PC-3 (cell line): ENCODE measurements around the gene ATG7. TPM values are rescaled to one million over a fixed set of nuclear protein-coding genes. Genes with fewer than 3 reads are reported as not detected.

Source experiments
- ATAC-seq: fragments of 200-7000 bp; cut with Tn5 transposase; 2 replicates; pipeline ENCODE4 v1.9.1; 2020; ENCODE audit warnings: mild to moderate bottlenecking, moderate library complexity
- BruUV-seq: library from RNA; stranded (reverse); fragments of 400-500 nt; replicated peaks from 2 replicates; lab custom pipeline; 2021; lab: Mats Ljungman, UMichigan
- CTCF ChIA-PET: fragments of 300-600 bp; sonication (Branson Sonifier 250); formaldehyde crosslinking; loops from one replicate; lab custom pipeline; 2022; ENCODE audit warnings: antibody characterized with exemption; lab: Charles Lee
- POLR2A ChIA-PET: fragments of 300-600 bp; sonication (Branson Sonifier 250); formaldehyde crosslinking; loops from one replicate; lab custom pipeline; 2022; ENCODE audit warnings: antibody characterized with exemption; ENCODE audit not compliant: unreplicated experiment; lab: Charles Lee
- DNase-seq: peaks from one replicate; pipeline ENCODE4 v3.0.0-alpha.2; 2015
- H2AFZ ChIP-seq: fragments of 300-600 bp; sonication (generic); 2 replicates; pipeline ENCODE4 v1.6.0; 2016; ENCODE audit warnings: antibody characterized with exemption, low read length
- H3F3A ChIP-seq: fragments of 300-600 bp; sonication (generic); one replicate; pipeline ENCODE4 v1.6.0; 2017; ENCODE audit warnings: antibody characterized with exemption, low read length, control low read depth, mild to moderate bottlenecking; ENCODE audit not compliant: unreplicated experiment
- H3K27ac ChIP-seq: fragments of 300-600 bp; sonication (generic); 2 replicates; pipeline ENCODE4 v1.5.1; 2016; ENCODE audit warnings: mild to moderate bottlenecking, low read length
- H3K27me3 ChIP-seq: fragments of 300-600 bp; sonication (generic); 2 replicates; pipeline ENCODE4 v1.6.1; 2016; ENCODE audit warnings: low read length, mixed read lengths
- H3K36me3 ChIP-seq: fragments of 300-600 bp; sonication (generic); 2 replicates; pipeline ENCODE4 v1.6.1; 2016; ENCODE audit warnings: low read depth, mixed run types, low read length, mixed read lengths
- H3K4me1 ChIP-seq: fragments of 300-600 bp; sonication (generic); 2 replicates; pipeline ENCODE4 v1.5.1; 2016; ENCODE audit warnings: low read length; ENCODE audit not compliant: insufficient read depth
- H3K4me2 ChIP-seq: fragments of 300-600 bp; sonication (generic); 2 replicates; pipeline ENCODE4 v1.6.0; 2016; ENCODE audit warnings: low read length
- H3K4me3 ChIP-seq: fragments of 300-600 bp; sonication (generic); 2 replicates; pipeline ENCODE4 v1.5.1; 2016; ENCODE audit warnings: mild to moderate bottlenecking, low read length, mixed read lengths
- H3K79me2 ChIP-seq: fragments of 300-600 bp; sonication (generic); 2 replicates; pipeline ENCODE4 v1.6.1; 2017; ENCODE audit warnings: low read length, mixed read lengths
- H3K9ac ChIP-seq: fragments of 300-600 bp; sonication (generic); 2 replicates; pipeline ENCODE4 v1.6.0; 2016; ENCODE audit warnings: mild to moderate bottlenecking, low read length
- H3K9me2 ChIP-seq: fragments of 300-600 bp; sonication (generic); replicated peaks from 2 replicates; pipeline ENCODE4 v1.6.1; 2016; ENCODE audit warnings: mixed run types, low read length, mixed read lengths
- H3K9me3 ChIP-seq: fragments of 300-600 bp; sonication (generic); 2 replicates; pipeline ENCODE4 v1.6.1; 2016; ENCODE audit warnings: low read length, mixed read lengths
- H4K20me1 ChIP-seq: fragments of 300-600 bp; sonication (generic); 2 replicates; pipeline ENCODE4 v1.6.1; 2016; ENCODE audit warnings: low read length, mixed read lengths
- EZH2 ChIP-seq: fragments of 300-600 bp; sonication (generic); IDR thresholded peaks from one replicate; pipeline ENCODE4 v1.6.1; 2017; ENCODE audit warnings: antibody characterized with exemption, mild to moderate bottlenecking, low read length; ENCODE audit not compliant: unreplicated experiment
- EZH2phosphoT487 ChIP-seq: fragments of 300-600 bp; sonication (generic); IDR thresholded peaks from 2 replicates; pipeline ENCODE4 v1.6.1; 2018; ENCODE audit warnings: mild to moderate bottlenecking, antibody characterized with exemption, low read length, borderline replicate concordance
- intact Hi-C: fragments of 100-400 bp; cut with micrococcal nuclease; formaldehyde crosslinking; loops from 2 replicates; pipeline ENCODE4 v1.9.0; 2023
- total RNA-seq: library from RNA; depleted of rRNA; stranded (reverse); fragments of >200 nt; gene quantifications from 2 replicates; pipeline ENCODE4 v1.2.3, GENCODE V29; 2014
- TF ChIP-seq, protein P1 (sequence below): fragments of 300-600 bp; sonication (generic); conservative IDR thresholded peaks from 2 replicates; pipeline ENCODE4 v1.5.1; 2017; ENCODE audit warnings: antibody characterized with exemption, low read depth, mild to moderate bottlenecking, low read length

The ATG7 gene
- total RNA-seq, 1 experiment from 2014 or later, result 36.5 TPM

DNA sequence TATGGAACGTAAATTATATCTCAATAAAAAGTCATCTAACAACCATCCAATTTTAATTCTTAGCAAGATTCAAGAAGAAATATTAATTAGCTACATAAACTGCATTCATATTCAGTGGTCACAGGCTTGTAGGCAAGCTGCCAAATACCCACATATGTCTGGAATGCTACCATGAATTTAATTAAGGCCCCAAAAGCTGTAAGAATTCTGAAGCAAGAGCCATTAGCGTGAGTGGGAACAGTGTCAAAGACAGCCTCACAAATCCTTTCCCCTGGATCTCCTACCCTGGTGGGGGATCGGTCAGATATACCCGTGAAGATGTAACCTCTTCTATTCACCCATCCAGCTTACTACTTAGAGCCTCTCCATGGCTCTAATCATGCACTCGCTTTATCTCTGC, 40.0 kb downstream of the ATG7 start:
- H3K4me2 ChIP-seq, result no peak overlapping the region
- no peaks in the 10 kb centered on the region for H3K9me3 ChIP-seq
- no peaks in the 10 kb centered on the region for H3F3A ChIP-seq
- BruUV-seq, result no TSS peak
- POLR2A ChIA-PET, result interaction anchor here (0.6 kb wide), 1 partner anchor 1971 kb away, joined by 4 read pairs; no protein-coding TSS in a partner anchor
- H3K4me3 ChIP-seq, result no peak overlapping the region
- CTCF ChIA-PET, result no interaction called here
- H3K27ac ChIP-seq, result no peak overlapping the region
- H3K79me2 ChIP-seq, result no peaks in the 10 kb centered on the region
- no peak for TF ChIP-seq EZH2phosphoT487
- TF ChIP-seq EZH2, result no peak
- TF ChIP-seq, protein P1, sequence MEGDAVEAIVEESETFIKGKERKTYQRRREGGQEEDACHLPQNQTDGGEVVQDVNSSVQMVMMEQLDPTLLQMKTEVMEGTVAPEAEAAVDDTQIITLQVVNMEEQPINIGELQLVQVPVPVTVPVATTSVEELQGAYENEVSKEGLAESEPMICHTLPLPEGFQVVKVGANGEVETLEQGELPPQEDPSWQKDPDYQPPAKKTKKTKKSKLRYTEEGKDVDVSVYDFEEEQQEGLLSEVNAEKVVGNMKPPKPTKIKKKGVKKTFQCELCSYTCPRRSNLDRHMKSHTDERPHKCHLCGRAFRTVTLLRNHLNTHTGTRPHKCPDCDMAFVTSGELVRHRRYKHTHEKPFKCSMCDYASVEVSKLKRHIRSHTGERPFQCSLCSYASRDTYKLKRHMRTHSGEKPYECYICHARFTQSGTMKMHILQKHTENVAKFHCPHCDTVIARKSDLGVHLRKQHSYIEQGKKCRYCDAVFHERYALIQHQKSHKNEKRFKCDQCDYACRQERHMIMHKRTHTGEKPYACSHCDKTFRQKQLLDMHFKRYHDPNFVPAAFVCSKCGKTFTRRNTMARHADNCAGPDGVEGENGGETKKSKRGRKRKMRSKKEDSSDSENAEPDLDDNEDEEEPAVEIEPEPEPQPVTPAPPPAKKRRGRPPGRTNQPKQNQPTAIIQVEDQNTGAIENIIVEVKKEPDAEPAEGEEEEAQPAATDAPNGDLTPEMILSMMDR, result no peak
- H3K9ac ChIP-seq, result no peak overlapping the region
- H3K36me3 ChIP-seq, result peaks cover 55% of the 10 kb centered on the region
- no peak overlapping the region for H2AFZ ChIP-seq
- no peaks in the 10 kb centered on the region for H4K20me1 ChIP-seq
- no peaks in the 10 kb centered on the region for H3K9me2 ChIP-seq
- no peak for DNase-seq
- no peaks in the 10 kb centered on the region for H3K4me1 ChIP-seq
- intact Hi-C loops, result no loop called here
- no peak for ATAC-seq
- no peaks in the 10 kb centered on the region for H3K27me3 ChIP-seq

DNA sequence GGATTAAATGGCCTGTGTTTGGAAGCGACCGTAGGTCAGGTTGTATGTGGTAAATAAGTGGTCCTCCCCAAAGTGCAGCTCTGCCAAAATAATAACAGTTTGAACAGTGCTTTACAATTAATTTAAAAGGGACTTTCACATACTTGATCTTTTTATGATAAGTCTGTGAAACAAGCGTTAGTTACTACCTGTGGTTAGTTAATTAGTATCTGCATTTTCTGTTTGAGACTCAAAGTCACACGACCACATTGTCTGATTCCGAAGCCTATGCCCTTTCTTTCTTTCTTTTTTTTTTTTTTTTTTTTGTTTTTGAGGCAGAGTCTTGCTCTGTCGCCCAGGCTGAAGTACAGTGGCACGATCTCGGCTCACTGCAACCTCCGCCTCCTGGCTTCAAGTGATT, 45.1 kb downstream of the ATG7 start:
- ChIA-PET CTCF (no interaction called here), POLR2A (no interaction called here)
- no TSS peak for BruUV-seq
- Histone ChIP-seq H3K9ac (no peak overlapping the region), H3F3A (no peaks in the 10 kb centered on the region), H3K9me2 (no peaks in the 10 kb centered on the region), H3K27me3 (no peaks in the 10 kb centered on the region), H4K20me1 (no peaks in the 10 kb centered on the region), H3K79me2 (no peaks in the 10 kb centered on the region), H3K27ac (no peak overlapping the region), H3K4me1 (no peaks in the 10 kb centered on the region), H3K4me2 (no peak overlapping the region), H2AFZ (no peak overlapping the region), H3K9me3 (no peaks in the 10 kb centered on the region), H3K4me3 (no peak overlapping the region), H3K36me3 (peaks cover 63% of the 10 kb centered on the region)
- no peak for DNase-seq
- ATAC-seq, result no peak
- TF ChIP-seq EZH2phosphoT487 (no peak), EZH2 (no peak)
- TF ChIP-seq, protein P1, result no peak
- intact Hi-C loops, result no loop called here

DNA sequence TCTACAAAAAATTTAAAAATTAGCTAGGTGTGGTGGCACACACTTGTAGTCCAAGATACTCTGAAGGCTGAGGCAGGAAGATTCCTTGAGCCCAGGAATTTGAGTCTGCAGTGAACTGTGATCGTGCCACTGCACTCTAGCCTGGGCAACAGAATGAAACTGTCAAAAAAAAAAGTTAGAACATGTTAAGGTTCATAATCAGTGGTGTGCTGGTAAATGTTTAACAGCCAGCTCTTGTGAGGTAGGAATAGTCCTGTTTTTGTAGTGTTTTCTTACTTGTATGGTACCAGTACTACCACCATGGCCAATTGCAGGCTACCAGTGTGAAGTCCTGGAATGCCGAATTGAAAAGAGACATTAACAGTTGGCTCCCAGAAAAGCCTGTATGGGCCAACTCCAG, 50.7 kb downstream of the ATG7 start:
- ATAC-seq (no peak), DNase-seq (no peak)
- Histone ChIP-seq H3F3A (no peaks in the 10 kb centered on the region), H3K27me3 (no peaks in the 10 kb centered on the region), H3K4me2 (no peak overlapping the region), H3K9ac (no peak overlapping the region), H3K9me2 (no peaks in the 10 kb centered on the region), H3K9me3 (no peaks in the 10 kb centered on the region), H3K4me3 (no peak overlapping the region), H4K20me1 (no peaks in the 10 kb centered on the region), H3K36me3 (peaks cover 53% of the 10 kb centered on the region), H3K79me2 (no peaks in the 10 kb centered on the region), H2AFZ (no peak overlapping the region), H3K4me1 (no peaks in the 10 kb centered on the region), H3K27ac (no peak overlapping the region)
- TF ChIP-seq EZH2, result no peak
- TF ChIP-seq, protein P1, result no peak
- TF ChIP-seq EZH2phosphoT487, result no peak
- POLR2A ChIA-PET, result no interaction called here
- CTCF ChIA-PET, result no interaction called here
- no TSS peak for BruUV-seq
- intact Hi-C loops, result no loop called here
